Smooth muscle cell (in vitro differentiated cells): ENCODE results near the gene SNX25. TPM values are rescaled to one million over a fixed set of nuclear protein-coding genes. Genes with fewer than 3 reads are reported as not detected.
A peak's percentile ranks its signal among the peaks of the same experiment; 100 is the strongest.
"Not testable (repeated sequence)": the region's sequence is repeated elsewhere in the genome, so short reads cannot be mapped to it uniquely, and the experiment has no call there.

Experiments used
- DNase-seq: peaks from one replicate; lab custom pipeline; 2025; ENCODE audit not compliant: unreplicated experiment; lab: John Stamatoyannopoulos, UW
- H2AFZ ChIP-seq: fragments of 200-600 bp; sonication (generic); 2 replicates; pipeline ENCODE4 v1.6.0; 2016; ENCODE audit warnings: antibody characterized with exemption, low read depth, mild to moderate bottlenecking
- H3F3A ChIP-seq: fragments of 200-600 bp; sonication (generic); 2 replicates; pipeline ENCODE4 v1.6.0; 2017; ENCODE audit warnings: antibody characterized with exemption, low read depth
- H3K27ac ChIP-seq: fragments of 200-600 bp; sonication (generic); 2 replicates; pipeline ENCODE4 v1.5.1; 2016; ENCODE audit warnings: low read depth, mild to moderate bottlenecking
- H3K27me3 ChIP-seq: fragments of 200-600 bp; sonication (generic); 2 replicates; pipeline ENCODE4 v1.6.1; 2016; ENCODE audit warnings: low read depth, mild to moderate bottlenecking
- H3K36me3 ChIP-seq: fragments of 200-600 bp; sonication (generic); 2 replicates; pipeline ENCODE4 v1.5.1; 2016; ENCODE audit warnings: low read depth
- H3K4me1 ChIP-seq: fragments of 200-600 bp; sonication (generic); 2 replicates; pipeline ENCODE4 v1.5.1; 2016; ENCODE audit warnings: low read depth
- H3K4me2 ChIP-seq: fragments of 200-600 bp; sonication (generic); 2 replicates; pipeline ENCODE4 v1.6.0; 2016; ENCODE audit warnings: mild to moderate bottlenecking
- H3K4me3 ChIP-seq: fragments of 200-600 bp; sonication (generic); 2 replicates; pipeline ENCODE4 v1.5.1; 2016; ENCODE audit warnings: mild to moderate bottlenecking
- H3K79me2 ChIP-seq: fragments of 200-600 bp; sonication (generic); 2 replicates; pipeline ENCODE4 v1.6.0; 2016; ENCODE audit warnings: low read depth, mild to moderate bottlenecking
- H3K9ac ChIP-seq: fragments of 200-600 bp; sonication (generic); 2 replicates; pipeline ENCODE4 v1.6.0; 2016; ENCODE audit warnings: low read depth
- H3K9me3 ChIP-seq: fragments of 200-600 bp; sonication (generic); replicated peaks from 2 replicates; pipeline ENCODE4 v1.5.1; 2016; ENCODE audit warnings: low read depth
- H4K20me1 ChIP-seq: fragments of 200-600 bp; sonication (generic); 2 replicates; pipeline ENCODE4 v1.6.0; 2016; ENCODE audit warnings: low read depth
- CTCF ChIP-seq: fragments of 200-600 bp; sonication (generic); IDR thresholded peaks from 2 replicates; pipeline ENCODE4 v1.5.1; 2017; ENCODE audit warnings: borderline replicate concordance, mild to moderate bottlenecking, antibody characterized with exemption; ENCODE audit not compliant: insufficient read depth, poor library complexity, severe bottlenecking
- WGBS: methylation state at CpG from one replicate; pipeline ENCODE4 v1.1.7; 2016; ENCODE audit warnings: low lambda C conversion rate; 5-methylcytosine and 5-hydroxymethylcytosine counted together
- polyA plus RNA-seq: library from polyadenylated mRNA; unstranded; fragments of >200 nt; fragmentation: Nextera tagmentation; extraction: Ambion mirVana; gene quantifications from 2 replicates; pipeline ENCODE4 v1.2.1, GENCODE V29; 2016
- total RNA-seq: library from RNA; depleted of rRNA; stranded (reverse); fragments of >200 nt; gene quantifications from 2 replicates; pipeline ENCODE4 v1.2.3, GENCODE V29; 2014

Gene SNX25
- total and polyA plus RNA-seq, 2 experiments from 2014 or later: 12.3 to 23.6 TPM

- Histone ChIP-seq H3K36me3 (no peaks in the 10 kb centered on the region), H4K20me1 (peaks cover 5% of the 10 kb centered on the region), H3K27ac (no peak overlapping the region), H3K4me3 (no peak overlapping the region), H3K9ac (no peak overlapping the region), H2AFZ (no peak overlapping the region), H3K27me3 (no peaks in the 10 kb centered on the region), H3K79me2 (peaks cover 19% of the 10 kb centered on the region), H3K9me3 (no peaks in the 10 kb centered on the region), H3F3A (no peaks in the 10 kb centered on the region), H3K4me2 (no peak overlapping the region), H3K4me1 (peaks cover under 1% of the 10 kb centered on the region)
- WGBS: 82% methylated on average over 2 of the region's 2 CpGs
- TF ChIP-seq CTCF: no peak
- DNase-seq: no peak
Measured at GRCh38 chr4:185196437-185196836, 13.0 kb upstream of the SNX25 start.

- H3F3A ChIP-seq, H2AFZ ChIP-seq, H3K9ac ChIP-seq, H3K36me3 ChIP-seq, H3K27me3 ChIP-seq, H4K20me1 ChIP-seq, DNase-seq, H3K4me3 ChIP-seq, H3K9me3 ChIP-seq, H3K4me2 ChIP-seq, H3K27ac ChIP-seq: not testable (repeated sequence)
- WGBS: 96% methylated on average over 4 of the region's 4 CpGs
- Histone ChIP-seq H3K79me2 (peaks cover 12% of the 10 kb centered on the region), H3K4me1 (peaks cover 10% of the 10 kb centered on the region)
Measured at GRCh38 chr4:185198189-185198588, 11.2 kb upstream of the SNX25 start.

- no peaks in the 10 kb centered on the region for H3K36me3 ChIP-seq
- peak overlapping the region; percentile 85 for H3K27ac ChIP-seq
- no peak overlapping the region for H3K9ac ChIP-seq
- 45% methylated on average over 16 of the region's 16 CpGs for WGBS
- no peak for TF ChIP-seq CTCF
- H3K9me3 ChIP-seq: no peaks in the 10 kb centered on the region
- H3K4me3 ChIP-seq: peak overlapping the region; percentile 70
- no peaks in the 10 kb centered on the region for H3K27me3 ChIP-seq
- peaks cover 4% of the 10 kb centered on the region for H3K79me2 ChIP-seq
- DNase-seq: peak; percentile 3
- H4K20me1 ChIP-seq: no peaks in the 10 kb centered on the region
- peaks cover 16% of the 10 kb centered on the region for H3F3A ChIP-seq
- peak overlapping the region; percentile 87 for H3K4me2 ChIP-seq
- H3K4me1 ChIP-seq: peaks cover 18% of the 10 kb centered on the region
- no peak overlapping the region for H2AFZ ChIP-seq
Measured at GRCh38 chr4:185201977-185202962, 7.1 kb upstream of the SNX25 start.

GRCh38 chr4:185202984-185203485 is 6.4 kb upstream of the SNX25 start:
- peak overlapping the region; percentile 85 for H3K27ac ChIP-seq
- no peak for TF ChIP-seq CTCF

More at GRCh38 chr4:185202984-185203485, 6.4 kb upstream of the SNX25 start:
- Histone ChIP-seq H3F3A (peaks cover 16% of the 10 kb centered on the region), H3K4me2 (peak overlapping the region; percentile 87), H3K27me3 (no peaks in the 10 kb centered on the region), H2AFZ (peak overlapping the region; percentile 97), H3K9ac (peak overlapping the region; percentile 80), H3K36me3 (no peaks in the 10 kb centered on the region), H3K79me2 (peaks cover 4% of the 10 kb centered on the region), H3K4me3 (peak overlapping the region; percentile 70), H4K20me1 (no peaks in the 10 kb centered on the region), H3K4me1 (peaks cover 18% of the 10 kb centered on the region), H3K9me3 (no peaks in the 10 kb centered on the region)
- DNase-seq: no peak
- WGBS: 78% methylated on average over 8 of the region's 8 CpGs
